ENCODE data around the gene CNTN5. TPM values are rescaled to one million over a fixed set of nuclear protein-coding genes. Genes with fewer than 3 reads are reported as not detected.

CNTN5 gene
- polyA plus RNA-seq, 2 donors = not detected

- WGBS, 2 donors = 42 to 57% methylated on average over 1 of the region's 1 CpG
- no peak overlapping the region for H3K27ac ChIP-seq (ENCODE audit: low read depth in 2 of 2, low read length in 1 of 2)
Observed at GRCh38 chr11:99505316-99505715, 484.6 kb downstream of the CNTN5 start.

GRCh38 chr11:99505831-99506230 lies 485.1 kb downstream of the CNTN5 start:
- Histone ChIP-seq H3K27me3 (ENCODE audit: control insufficient read depth in 1 of 2, insufficient read depth in 2 of 2, low read length in 2 of 2) (no peaks in the 10 kb centered on the region), H3K27ac (ENCODE audit: low read depth in 2 of 2, low read length in 1 of 2) (no peak overlapping the region), H3K4me1 (ENCODE audit: control insufficient read depth in 2 of 2, insufficient read depth in 2 of 2, low read length in 1 of 2) (no peaks in the 10 kb centered on the region), H3K9me3 (ENCODE audit: control insufficient read depth in 2 of 2, insufficient read depth in 1 of 2, low read depth in 1 of 2, low read length in 1 of 2) (no peaks in the 10 kb centered on the region), H3K4me3 (ENCODE audit: low read depth in 1 of 2, low read length in 2 of 2) (no peak overlapping the region), H3K36me3 (ENCODE audit: control insufficient read depth in 2 of 2, insufficient read depth in 2 of 2, low read length in 1 of 2) (no peaks in the 10 kb centered on the region)
- WGBS, 2 donors = 58 to 59% methylated on average over 4 of the region's 4 CpGs

More at GRCh38 chr11:99505316-99505715, 484.6 kb downstream of the CNTN5 start:
- no peaks in the 10 kb centered on the region for H3K4me1 ChIP-seq (ENCODE audit: control insufficient read depth in 2 of 2, insufficient read depth in 2 of 2, low read length in 1 of 2)
- H3K9me3 ChIP-seq (ENCODE audit: control insufficient read depth in 2 of 2, insufficient read depth in 1 of 2, low read depth in 1 of 2, low read length in 1 of 2) = no peaks in the 10 kb centered on the region
- H3K27me3 ChIP-seq (ENCODE audit: control insufficient read depth in 1 of 2, insufficient read depth in 2 of 2, low read length in 2 of 2) = no peaks in the 10 kb centered on the region
- H3K4me3 ChIP-seq (ENCODE audit: low read depth in 1 of 2, low read length in 2 of 2) = no peak overlapping the region
- H3K36me3 ChIP-seq (ENCODE audit: control insufficient read depth in 2 of 2, insufficient read depth in 2 of 2, low read length in 1 of 2) = no peaks in the 10 kb centered on the region

- no peaks in the 10 kb centered on the region for H3K27me3 ChIP-seq (ENCODE audit: control insufficient read depth in 1 of 2, insufficient read depth in 2 of 2, low read length in 2 of 2)
- H3K36me3 ChIP-seq (ENCODE audit: control insufficient read depth in 2 of 2, insufficient read depth in 2 of 2, low read length in 1 of 2) = no peaks in the 10 kb centered on the region
- H3K27ac ChIP-seq (ENCODE audit: low read depth in 2 of 2, low read length in 1 of 2) = no peak overlapping the region
- no peaks in the 10 kb centered on the region for H3K4me1 ChIP-seq (ENCODE audit: control insufficient read depth in 2 of 2, insufficient read depth in 2 of 2, low read length in 1 of 2)
- no peak overlapping the region for H3K4me3 ChIP-seq (ENCODE audit: low read depth in 1 of 2, low read length in 2 of 2)
- 81 to 85% methylated on average over 2 of the region's 2 CpGs for WGBS, 2 donors
- H3K9me3 ChIP-seq (ENCODE audit: control insufficient read depth in 2 of 2, insufficient read depth in 1 of 2, low read depth in 1 of 2, low read length in 1 of 2) = no peaks in the 10 kb centered on the region
Observed at GRCh38 chr11:99509863-99510262, 489.1 kb downstream of the CNTN5 start.

GRCh38 chr11:99513368-99513767 lies 492.6 kb downstream of the CNTN5 start:
- Histone ChIP-seq H3K36me3 (ENCODE audit: control insufficient read depth in 2 of 2, insufficient read depth in 2 of 2, low read length in 1 of 2) (no peaks in the 10 kb centered on the region), H3K27ac (ENCODE audit: low read depth in 2 of 2, low read length in 1 of 2) (no peak overlapping the region), H3K27me3 (ENCODE audit: control insufficient read depth in 1 of 2, insufficient read depth in 2 of 2, low read length in 2 of 2) (no peaks in the 10 kb centered on the region), H3K9me3 (ENCODE audit: control insufficient read depth in 2 of 2, insufficient read depth in 1 of 2, low read depth in 1 of 2, low read length in 1 of 2) (no peaks in the 10 kb centered on the region), H3K4me3 (ENCODE audit: low read depth in 1 of 2, low read length in 2 of 2) (no peak overlapping the region), H3K4me1 (ENCODE audit: control insufficient read depth in 2 of 2, insufficient read depth in 2 of 2, low read length in 1 of 2) (no peaks in the 10 kb centered on the region)
- 72 to 73% methylated on average over 2 of the region's 2 CpGs for WGBS, 2 donors

- 45 to 58% methylated on average over 2 of the region's 2 CpGs for WGBS, 2 donors
- no peaks in the 10 kb centered on the region for H3K27me3 ChIP-seq (ENCODE audit: control insufficient read depth in 1 of 2, insufficient read depth in 2 of 2, low read length in 2 of 2)
- no peaks in the 10 kb centered on the region for H3K4me1 ChIP-seq (ENCODE audit: control insufficient read depth in 2 of 2, insufficient read depth in 2 of 2, low read length in 1 of 2)
Observed at GRCh38 chr11:99519095-99519494, 498.3 kb downstream of the CNTN5 start.

GRCh38 chr11:99522467-99523173 lies 501.9 kb downstream of the CNTN5 start:
- no peaks in the 10 kb centered on the region for H3K36me3 ChIP-seq (ENCODE audit: control insufficient read depth in 2 of 2, insufficient read depth in 2 of 2, low read length in 1 of 2)
- no peak overlapping the region for H3K27ac ChIP-seq (ENCODE audit: low read depth in 2 of 2, low read length in 1 of 2)
- no peaks in the 10 kb centered on the region for H3K4me1 ChIP-seq (ENCODE audit: control insufficient read depth in 2 of 2, insufficient read depth in 2 of 2, low read length in 1 of 2)
- no peaks in the 10 kb centered on the region for H3K9me3 ChIP-seq (ENCODE audit: control insufficient read depth in 2 of 2, insufficient read depth in 1 of 2, low read depth in 1 of 2, low read length in 1 of 2)
- no peak overlapping the region for H3K4me3 ChIP-seq (ENCODE audit: low read depth in 1 of 2, low read length in 2 of 2)
- WGBS, 2 donors = 68 to 73% methylated on average over 5 of the region's 5 CpGs
- no peaks in the 10 kb centered on the region for H3K27me3 ChIP-seq (ENCODE audit: control insufficient read depth in 1 of 2, insufficient read depth in 2 of 2, low read length in 2 of 2)

More at GRCh38 chr11:99519095-99519494, 498.3 kb downstream of the CNTN5 start:
- Histone ChIP-seq H3K9me3 (ENCODE audit: control insufficient read depth in 2 of 2, insufficient read depth in 1 of 2, low read depth in 1 of 2, low read length in 1 of 2) (no peaks in the 10 kb centered on the region), H3K36me3 (ENCODE audit: control insufficient read depth in 2 of 2, insufficient read depth in 2 of 2, low read length in 1 of 2) (no peaks in the 10 kb centered on the region), H3K27ac (ENCODE audit: low read depth in 2 of 2, low read length in 1 of 2) (no peak overlapping the region), H3K4me3 (ENCODE audit: low read depth in 1 of 2, low read length in 2 of 2) (no peak overlapping the region)

- no peak overlapping the region for H3K4me3 ChIP-seq (ENCODE audit: low read depth in 1 of 2, low read length in 2 of 2)
- no peaks in the 10 kb centered on the region for H3K36me3 ChIP-seq (ENCODE audit: control insufficient read depth in 2 of 2, insufficient read depth in 2 of 2, low read length in 1 of 2)
- no peaks in the 10 kb centered on the region for H3K9me3 ChIP-seq (ENCODE audit: control insufficient read depth in 2 of 2, insufficient read depth in 1 of 2, low read depth in 1 of 2, low read length in 1 of 2)
- H3K4me1 ChIP-seq (ENCODE audit: control insufficient read depth in 2 of 2, insufficient read depth in 2 of 2, low read length in 1 of 2) = no peaks in the 10 kb centered on the region
- WGBS, 2 donors = 88 to 92% methylated on average over 13 of the region's 13 CpGs
- H3K27me3 ChIP-seq (ENCODE audit: control insufficient read depth in 1 of 2, insufficient read depth in 2 of 2, low read length in 2 of 2) = no peaks in the 10 kb centered on the region
- no peak overlapping the region for H3K27ac ChIP-seq (ENCODE audit: low read depth in 2 of 2, low read length in 1 of 2)
Observed at GRCh38 chr11:99531468-99531867, 510.7 kb downstream of the CNTN5 start.

- Histone ChIP-seq H3K9me3 (ENCODE audit: control insufficient read depth in 2 of 2, insufficient read depth in 1 of 2, low read depth in 1 of 2, low read length in 1 of 2) (no peaks in the 10 kb centered on the region), H3K27me3 (ENCODE audit: control insufficient read depth in 1 of 2, insufficient read depth in 2 of 2, low read length in 2 of 2) (no peaks in the 10 kb centered on the region), H3K4me3 (ENCODE audit: low read depth in 1 of 2, low read length in 2 of 2) (no peak overlapping the region), H3K36me3 (ENCODE audit: control insufficient read depth in 2 of 2, insufficient read depth in 2 of 2, low read length in 1 of 2) (no peaks in the 10 kb centered on the region), H3K27ac (ENCODE audit: low read depth in 2 of 2, low read length in 1 of 2) (no peak overlapping the region), H3K4me1 (ENCODE audit: control insufficient read depth in 2 of 2, insufficient read depth in 2 of 2, low read length in 1 of 2) (no peaks in the 10 kb centered on the region)
- 74 to 76% methylated on average over 1 of the region's 1 CpG for WGBS, 2 donors
Observed at GRCh38 chr11:99534812-99535211, 514.1 kb downstream of the CNTN5 start.

- no peaks in the 10 kb centered on the region for H3K4me1 ChIP-seq (ENCODE audit: control insufficient read depth in 2 of 2, insufficient read depth in 2 of 2, low read length in 1 of 2)
- no peaks in the 10 kb centered on the region for H3K27me3 ChIP-seq (ENCODE audit: control insufficient read depth in 1 of 2, insufficient read depth in 2 of 2, low read length in 2 of 2)
- H3K9me3 ChIP-seq (ENCODE audit: control insufficient read depth in 2 of 2, insufficient read depth in 1 of 2, low read depth in 1 of 2, low read length in 1 of 2) = no peaks in the 10 kb centered on the region
- H3K4me3 ChIP-seq (ENCODE audit: low read depth in 1 of 2, low read length in 2 of 2) = no peak overlapping the region
- H3K27ac ChIP-seq (ENCODE audit: low read depth in 2 of 2, low read length in 1 of 2) = no peak overlapping the region
- 80 to 87% methylated on average over 1 of the region's 1 CpG for WGBS, 2 donors
- no peaks in the 10 kb centered on the region for H3K36me3 ChIP-seq (ENCODE audit: control insufficient read depth in 2 of 2, insufficient read depth in 2 of 2, low read length in 1 of 2)
Observed at GRCh38 chr11:99535406-99535805, 514.7 kb downstream of the CNTN5 start.

GRCh38 chr11:99535819-99536218 lies 515.1 kb downstream of the CNTN5 start:
- Histone ChIP-seq H3K4me1 (ENCODE audit: control insufficient read depth in 2 of 2, insufficient read depth in 2 of 2, low read length in 1 of 2) (no peaks in the 10 kb centered on the region), H3K4me3 (ENCODE audit: low read depth in 1 of 2, low read length in 2 of 2) (no peak overlapping the region), H3K36me3 (ENCODE audit: control insufficient read depth in 2 of 2, insufficient read depth in 2 of 2, low read length in 1 of 2) (no peaks in the 10 kb centered on the region), H3K27me3 (ENCODE audit: control insufficient read depth in 1 of 2, insufficient read depth in 2 of 2, low read length in 2 of 2) (no peaks in the 10 kb centered on the region), H3K27ac (ENCODE audit: low read depth in 2 of 2, low read length in 1 of 2) (no peak overlapping the region), H3K9me3 (ENCODE audit: control insufficient read depth in 2 of 2, insufficient read depth in 1 of 2, low read depth in 1 of 2, low read length in 1 of 2) (no peaks in the 10 kb centered on the region)
- WGBS, 2 donors = 56 to 57% methylated on average over 2 of the region's 2 CpGs
